Bladder microvascular endothelial cell (primary cell): Measurements from ENCODE around the gene LYRM4. TPM values are rescaled to one million over a fixed set of nuclear protein-coding genes. Genes with fewer than 3 reads are reported as not detected.

Experiments used
- total RNA-seq: library from RNA; depleted of rRNA; stranded (reverse); fragments of >200 nt; gene quantifications from 2 replicates; pipeline ENCODE4 v1.2.3, GENCODE V29; 2014

LYRM4 gene
- total RNA-seq: 16.5 and 23.9 TPM in 2 replicates

GRCh38 chr6:5260661-5261544 lies at the start of gene LYRM4, which contains the start of gene FARS2:
Gene LYRM4, minus strand, starts transcription at chr6:5260950. Its CDS starts 217 bp downstream, at chr6:5260733.
Gene FARS2, plus strand, starts transcription at chr6:5261513.

GRCh38 chr6:5084781-5085647 lies 175.7 kb downstream of the LYRM4 start, which contains the start of gene PPP1R3G:
Gene PPP1R3G, plus strand, starts transcription at chr6:5085341. Its CDS starts 145 bp downstream, at chr6:5085486.

Other genes starting within 250 kb of the LYRM4 start
- 0.16 and 0.44 TPM in 2 replicates for gene PPP1R3G, start 175.6 kb downstream of the LYRM4 start, total RNA-seq
- 25.4 and 39.0 TPM in 2 replicates for gene FARS2, start 563 bp upstream of the LYRM4 start, total RNA-seq